WTC11 (cell line): ENCODE results near the gene KISS1R. TPM values are rescaled to one million over a fixed set of nuclear protein-coding genes. Genes with fewer than 3 reads are reported as not detected.

Source experiments
- ATAC-seq: fragments of 200-7000 bp; cut with Tn5 transposase; 2 replicates; pipeline ENCODE4 v1.10.0; 2021; ENCODE audit warnings: mild to moderate bottlenecking, moderate library complexity
- CTCF ChIA-PET: fragments of 300-600 bp; sonication (Branson Sonifier 250); formaldehyde crosslinking; loops from one replicate; lab custom pipeline; 2021; ENCODE audit warnings: antibody characterized with exemption; lab: Charles Lee
- POLR2A ChIA-PET: fragments of 350-600 bp; sonication (Branson Sonifier 250); formaldehyde crosslinking; loops from one replicate; lab custom pipeline; 2021; ENCODE audit warnings: antibody characterized with exemption; lab: Charles Lee
- DNase-seq: peaks from one replicate; pipeline ENCODE4 v3.0.0; 2021; ENCODE audit warnings: low spot score
- H3K27ac Mint-ChIP-seq: 2 replicates; pipeline ENCODE4 v1.8.0; 2021; ENCODE audit warnings: mixed read lengths
- H3K27me3 Mint-ChIP-seq: 2 replicates; pipeline ENCODE4 v1.8.0; 2021; ENCODE audit warnings: low read depth, mild to moderate bottlenecking, moderate library complexity, mixed read lengths
- H3K36me3 Mint-ChIP-seq: 2 replicates; pipeline ENCODE4 v1.8.0; 2021; ENCODE audit warnings: mixed read lengths
- H3K4me1 Mint-ChIP-seq: 2 replicates; pipeline ENCODE4 v1.8.0; 2022; ENCODE audit warnings: mixed read lengths
- H3K4me3 Mint-ChIP-seq: 2 replicates; pipeline ENCODE4 v1.8.0; 2021; ENCODE audit warnings: mild to moderate bottlenecking, moderate library complexity, mixed read lengths
- H3K9me3 Mint-ChIP-seq: 2 replicates; pipeline ENCODE4 v1.8.0; 2021; ENCODE audit warnings: mixed read lengths
- ATF3 ChIP-seq: sonication (generic); formaldehyde crosslinking; conservative IDR thresholded peaks from 2 replicates; pipeline ENCODE4 v1.8.1; 2022; ENCODE audit warnings: mild to moderate bottlenecking, missing genetic modification reagents
- CBFB ChIP-seq: sonication (generic); formaldehyde crosslinking; IDR thresholded peaks from 2 replicates; pipeline ENCODE4 v1.8.1; 2022; ENCODE audit warnings: mild to moderate bottlenecking, low read depth, missing genetic modification reagents
- CDX4 ChIP-seq: fragments of 250-450 bp; sonication (Bioruptor Pico); IDR thresholded peaks from 2 replicates; pipeline ENCODE4 v1.9.0; 2021; ENCODE audit warnings: moderate library complexity, mild to moderate bottlenecking, inconsistent platforms, borderline replicate concordance
- E2F4 ChIP-seq: sonication (generic); formaldehyde crosslinking; IDR thresholded peaks from 2 replicates; pipeline ENCODE4 v1.8.1; 2022; ENCODE audit warnings: low read depth, mild to moderate bottlenecking, moderate library complexity, missing genetic modification reagents, borderline replicate concordance
- FOXK1 ChIP-seq: sonication (generic); formaldehyde crosslinking; IDR thresholded peaks from 2 replicates; pipeline ENCODE4 v1.8.0; 2022; ENCODE audit warnings: mild to moderate bottlenecking, moderate library complexity, missing genetic modification reagents
- FOXP1 ChIP-seq: sonication (generic); formaldehyde crosslinking; IDR thresholded peaks from 2 replicates; pipeline ENCODE4 v1.8.0; 2022; ENCODE audit warnings: missing genetic modification reagents, mild to moderate bottlenecking, moderate library complexity, borderline replicate concordance
- IRF2 ChIP-seq: sonication (generic); formaldehyde crosslinking; IDR thresholded peaks from 2 replicates; pipeline ENCODE4 v1.8.0; 2022; ENCODE audit warnings: low read depth, missing genetic modification reagents, borderline replicate concordance
- JAZF1 ChIP-seq: fragments of 250-450 bp; sonication (Bioruptor Pico); IDR thresholded peaks from 2 replicates; pipeline ENCODE4 v1.9.0; 2021; ENCODE audit warnings: moderate library complexity, mild to moderate bottlenecking, inconsistent platforms
- KAT7 ChIP-seq: sonication (generic); formaldehyde crosslinking; IDR thresholded peaks from 2 replicates; pipeline ENCODE4 v1.8.1; 2023; ENCODE audit warnings: missing genetic modification reagents, mild to moderate bottlenecking, borderline replicate concordance
- MYBL2 ChIP-seq: sonication (generic); formaldehyde crosslinking; IDR thresholded peaks from 2 replicates; pipeline ENCODE4 v1.8.1; 2023; ENCODE audit warnings: mild to moderate bottlenecking, moderate library complexity, missing genetic modification reagents
- NFE2L1 ChIP-seq: sonication (generic); formaldehyde crosslinking; IDR thresholded peaks from 2 replicates; pipeline ENCODE4 v1.8.1; 2023; ENCODE audit warnings: missing genetic modification reagents
- NR1H2 ChIP-seq: sonication (generic); formaldehyde crosslinking; IDR thresholded peaks from 2 replicates; pipeline ENCODE4 v1.9.0; 2021; ENCODE audit warnings: mild to moderate bottlenecking, moderate library complexity, missing genetic modification reagents
- PRDM15 ChIP-seq: sonication (generic); formaldehyde crosslinking; IDR thresholded peaks from 2 replicates; pipeline ENCODE4 v1.8.0; 2022; ENCODE audit warnings: missing genetic modification reagents
- PREB ChIP-seq: sonication (generic); formaldehyde crosslinking; IDR thresholded peaks from 2 replicates; pipeline ENCODE4 v1.8.1; 2022; ENCODE audit warnings: mild to moderate bottlenecking, missing genetic modification reagents, moderate library complexity, borderline replicate concordance
- RELA ChIP-seq: sonication (generic); formaldehyde crosslinking; IDR thresholded peaks from 2 replicates; pipeline ENCODE4 v1.8.1; 2022; ENCODE audit warnings: missing genetic modification reagents, mild to moderate bottlenecking, borderline replicate concordance
- SP1 ChIP-seq: sonication (generic); formaldehyde crosslinking; conservative IDR thresholded peaks from 2 replicates; pipeline ENCODE4 v1.8.1; 2022; ENCODE audit warnings: missing genetic modification reagents
- TEAD4 ChIP-seq: sonication (generic); formaldehyde crosslinking; IDR thresholded peaks from 2 replicates; pipeline ENCODE4 v1.8.0; 2022; ENCODE audit warnings: mild to moderate bottlenecking, missing genetic modification reagents
- TP53 ChIP-seq: sonication (generic); formaldehyde crosslinking; IDR thresholded peaks from 2 replicates; pipeline ENCODE4 v1.8.1; 2023; ENCODE audit warnings: mild to moderate bottlenecking, missing genetic modification reagents
- USF1 ChIP-seq: sonication (generic); formaldehyde crosslinking; IDR thresholded peaks from 2 replicates; pipeline ENCODE4 v1.8.0; 2022; ENCODE audit warnings: mild to moderate bottlenecking, missing genetic modification reagents
- USF2 ChIP-seq: sonication (generic); formaldehyde crosslinking; IDR thresholded peaks from 2 replicates; pipeline ENCODE4 v1.8.1; 2023; ENCODE audit warnings: mild to moderate bottlenecking, missing genetic modification reagents, moderate library complexity
- ZNF232 ChIP-seq: sonication (generic); formaldehyde crosslinking; IDR thresholded peaks from 2 replicates; pipeline ENCODE4 v1.8.0; 2022; ENCODE audit warnings: mild to moderate bottlenecking, missing genetic modification reagents
- ZNF416 ChIP-seq: fragments of 250-450 bp; sonication (Bioruptor Pico); IDR thresholded peaks from 2 replicates; pipeline ENCODE4 v1.9.0; 2021; ENCODE audit warnings: mild to moderate bottlenecking, inconsistent platforms
- ZNF423 ChIP-seq: fragments of 250-450 bp; sonication (Bioruptor Pico); IDR thresholded peaks from 2 replicates; pipeline ENCODE4 v2.1.2; 2022; ENCODE audit warnings: mild to moderate bottlenecking, moderate library complexity
- ZSCAN18 ChIP-seq: fragments of 250-450 bp; sonication (Bioruptor Pico); IDR thresholded peaks from 2 replicates; pipeline ENCODE4 v2.1.2; 2022; ENCODE audit warnings: mild to moderate bottlenecking, moderate library complexity
- total RNA-seq: library from RNA; stranded (reverse); gene quantifications from 3 replicates; pipeline ENCODE4 v1.2.3, GENCODE V29; 2021

The KISS1R gene
- total RNA-seq, 1 experiment from 2014 or later = 2.9 TPM

GRCh38 chr19:919199-920050 is 2.3 kb downstream of the KISS1R start:
- H3K27ac Mint-ChIP-seq = no peak overlapping the region
- peaks cover 13% of the 10 kb centered on the region for H3K4me1 Mint-ChIP-seq
- H3K36me3 Mint-ChIP-seq = no peaks in the 10 kb centered on the region
- H3K9me3 Mint-ChIP-seq = no peaks in the 10 kb centered on the region
- POLR2A ChIA-PET = interaction anchor here (0.6 to 1.3 kb wide), 2 partner anchors 77 to 147 kb away, joined by 3 to 4 read pairs; no protein-coding TSS in a partner anchor
- peak overlapping the region; percentile 48 for H3K4me3 Mint-ChIP-seq
- DNase-seq (peak; percentile 59), ATAC-seq (peak; percentile 10; the same call in 1 of the 2 replicates)
- H3K27me3 Mint-ChIP-seq = peaks cover 67% of the 10 kb centered on the region
- CTCF ChIA-PET = interaction anchor here (0.7 to 2.8 kb wide), 15 partner anchors 17 to 259 kb away, joined by 3 to 18 read pairs (median 4); partner anchors contain the start of genes CFD, MED16, RNU6-9 and WDR18
- no peak for TF ChIP-seq ATF3 (CRISPR knock-in tag)
- TF ChIP-seq RELA = peak; percentile 49; the same call in 1 of the 2 replicates
- peak; percentile 73; the same call in 1 of the 2 replicates for TF ChIP-seq TP53 (CRISPR knock-in tag)
- 0 out of 2 replicates have a peak, but pooled peaks have one; percentile 50 for TF ChIP-seq MYBL2 (CRISPR knock-in tag)
- peak; percentile 18; the same call in 1 of the 2 replicates for TF ChIP-seq FOXK1 (CRISPR knock-in tag)
- TF ChIP-seq SP1 (CRISPR knock-in tag) = 0 out of 2 replicates have a peak, but pooled peaks have one; percentile 14
- TF ChIP-seq IRF2 (CRISPR knock-in tag) = 0 out of 2 replicates have a peak, but pooled peaks have one; percentile 26
- no peak for TF ChIP-seq ZSCAN18 (CRISPR knock-in tag)
- TF ChIP-seq ZNF232 (CRISPR knock-in tag) = no peak
- no peak for TF ChIP-seq KAT7 (CRISPR knock-in tag)
- peak; percentile 51; the same call in 1 of the 2 replicates for TF ChIP-seq E2F4 (CRISPR knock-in tag)
- no peak for TF ChIP-seq ZNF416 (CRISPR knock-in tag)
- no peak; the same call in 1 of the 2 replicates for TF ChIP-seq FOXP1
- TF ChIP-seq USF1 = peak; percentile 63; the same call in 1 of the 2 replicates
- no peak for TF ChIP-seq NR1H2
- TF ChIP-seq PRDM15 (CRISPR knock-in tag) = no peak
- TF ChIP-seq ZNF423 (CRISPR knock-in tag) = no peak
- TF ChIP-seq PREB = no peak
- TF ChIP-seq NFE2L1 (CRISPR knock-in tag) = peak; percentile 12; the same call in 1 of the 2 replicates
- TF ChIP-seq TEAD4 (CRISPR knock-in tag) = 0 out of 2 replicates have a peak, but pooled peaks have one; percentile 47
- TF ChIP-seq JAZF1 (CRISPR knock-in tag) = no peak
- peak; percentile 32 for TF ChIP-seq USF2 (CRISPR knock-in tag)
- no peak for TF ChIP-seq CDX4
- TF ChIP-seq CBFB (CRISPR knock-in tag) = 0 out of 2 replicates have a peak, but pooled peaks have one; percentile 44
